RWPE1 (cell line): ENCODE results near the gene VGLL3.

ENCODE experiments used
- CTCF ChIA-PET: fragments of 350-600 bp; sonication (Branson Sonifier 250); formaldehyde crosslinking; extraction: SDS; loops from one replicate; lab custom pipeline; 2021; lab: Yijun Ruan, JAX
- POLR2A ChIA-PET: fragments of 400-600 bp; formaldehyde crosslinking; extraction: SDS; loops from one replicate; lab custom pipeline; 2020; ENCODE audit warnings: antibody characterized with exemption; ENCODE audit not compliant: low non-redundant PET; lab: Yijun Ruan, JAX
- DNase-seq: peaks from one replicate; pipeline ENCODE4 v3.0.0; 2012; ENCODE audit warnings: low spot score
- H3K27ac ChIP-seq: fragments of 450-650 bp; 2 replicates; pipeline ENCODE4 v1.5.1; 2017
- CTCF ChIP-seq: fragments of 450-650 bp; conservative IDR thresholded peaks from 2 replicates; pipeline ENCODE4 v1.5.1; 2017; ENCODE audit warnings: low read depth, mild to moderate bottlenecking

The VGLL3 gene

GRCh38 chr3:86998569-86998968, 7.6 kb upstream of the VGLL3 start:
- H3K27ac ChIP-seq, result no peak overlapping the region
- no peak for TF ChIP-seq CTCF
- DNase-seq, result no peak
- CTCF ChIA-PET, result no interaction called here
- POLR2A ChIA-PET, result no interaction called here

DNA sequence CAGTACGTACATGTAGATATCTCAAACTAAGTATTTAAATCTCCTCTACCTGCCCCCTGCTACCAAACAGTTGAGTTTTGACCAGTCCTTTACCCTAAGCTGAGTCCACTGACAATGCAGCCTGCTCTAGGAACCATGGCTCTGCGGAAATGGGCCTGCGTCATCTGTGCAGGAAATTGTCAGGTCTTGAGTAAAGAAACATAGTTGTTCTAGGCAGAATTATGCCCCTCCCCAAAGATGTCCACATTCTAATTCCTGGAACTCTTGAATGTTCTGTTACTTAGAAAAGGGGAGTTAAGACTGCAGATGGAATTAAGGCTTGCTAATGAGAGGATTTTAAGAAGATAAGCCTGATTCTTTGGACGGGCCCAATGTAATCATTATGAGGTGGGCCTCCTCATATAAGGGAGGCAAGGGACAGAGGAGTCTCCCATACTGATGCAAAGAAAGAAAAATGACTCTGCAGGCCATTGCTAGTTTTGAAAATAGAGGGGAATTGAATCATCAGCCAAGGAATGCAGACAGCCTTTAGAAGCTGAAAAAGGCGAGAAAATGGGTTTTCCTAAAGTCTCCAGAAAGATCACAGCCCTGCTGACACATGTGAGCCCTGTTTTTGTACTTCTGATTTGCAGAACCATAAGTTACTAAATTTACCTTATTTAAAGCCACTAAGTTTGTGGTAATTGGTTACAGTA, 5.5 kb upstream of the VGLL3 start:
- DNase-seq, result no peak
- TF ChIP-seq CTCF, result no peak
- ChIA-PET CTCF (no interaction called here), POLR2A (no interaction called here)
- no peak overlapping the region for H3K27ac ChIP-seq

DNA sequence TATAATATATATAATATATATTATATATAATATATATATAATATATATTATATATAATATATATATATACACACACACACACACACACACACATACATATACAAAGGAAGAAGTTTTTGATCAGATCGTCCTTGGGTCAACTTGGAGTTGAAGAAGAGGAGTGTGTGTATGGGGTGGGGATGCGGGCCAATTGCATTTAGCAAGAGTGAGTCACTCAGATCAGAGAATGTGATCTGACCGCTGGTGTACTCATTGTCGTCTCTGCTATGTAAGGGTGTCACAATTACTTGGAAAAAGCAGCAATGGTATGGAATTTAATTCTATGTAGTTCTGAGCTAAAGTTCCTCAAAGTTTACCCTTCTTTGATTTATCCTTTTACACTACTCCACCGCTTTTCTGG, 4.6 kb upstream of the VGLL3 start:
- POLR2A ChIA-PET, result no interaction called here
- CTCF ChIA-PET, result no interaction called here
- H3K27ac ChIP-seq, result no peak overlapping the region
- TF ChIP-seq CTCF, result no peak
- DNase-seq, result peak; percentile 38

DNA sequence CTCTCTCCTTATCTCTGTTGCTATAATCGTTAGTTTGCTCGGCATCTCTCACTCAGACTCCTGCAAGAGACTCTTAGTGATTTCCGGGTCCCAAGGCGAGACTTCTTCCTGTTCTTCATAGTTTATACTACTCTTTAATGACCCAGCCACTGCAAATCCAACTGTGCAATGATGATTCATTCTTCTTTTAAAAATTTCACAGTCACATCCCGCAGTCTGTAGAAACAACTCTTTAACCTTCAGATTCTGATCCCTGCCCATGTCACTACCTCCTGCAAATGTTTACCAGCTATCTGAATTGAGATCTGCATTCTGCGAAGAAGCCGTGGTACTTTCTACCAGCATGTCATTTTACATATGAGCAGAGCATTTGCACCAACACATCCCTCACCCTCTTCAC, 2.8 kb upstream of the VGLL3 start:
- TF ChIP-seq CTCF, result no peak
- no peak overlapping the region for H3K27ac ChIP-seq
- no peak for DNase-seq
- ChIA-PET POLR2A (no interaction called here), CTCF (interaction anchor here (0.6 kb wide), 1 partner anchor 110 kb away, joined by 3 read pairs; no protein-coding TSS in a partner anchor)

- ChIA-PET POLR2A (no interaction called here), CTCF (no interaction called here)
- TF ChIP-seq CTCF, result no peak
- H3K27ac ChIP-seq, result no peak overlapping the region
- DNase-seq, result no peak
These were observed 989 bp upstream of the VGLL3 start for GRCh38 chr3:86991840-86992435.

DNA sequence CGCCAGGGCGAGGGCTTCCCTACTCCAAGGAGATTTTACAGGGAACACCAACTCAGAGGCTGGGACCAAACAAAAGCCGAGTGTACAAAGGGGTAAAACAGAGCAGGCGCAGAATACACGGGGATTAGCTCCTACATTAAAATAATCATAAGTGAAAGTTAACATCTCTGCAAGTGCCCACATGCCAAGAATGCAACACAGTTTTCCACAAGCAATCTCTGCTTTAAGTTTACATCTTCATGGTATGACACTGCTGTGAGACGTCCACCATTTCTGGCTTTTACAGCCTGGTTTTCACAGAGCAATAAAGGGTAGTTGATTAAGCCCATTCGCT, 500 bp upstream of the VGLL3 start:
- no peak for DNase-seq
- no peak for TF ChIP-seq CTCF
- ChIA-PET POLR2A (no interaction called here), CTCF (no interaction called here)
- no peak overlapping the region for H3K27ac ChIP-seq
